ENCODE data around the gene MEX3A. TPM values are rescaled to one million over a fixed set of nuclear protein-coding genes. Genes with fewer than 3 reads are reported as not detected.
A peak's percentile ranks its signal among the peaks of the same experiment; 100 is the strongest.

Gene MEX3A
- total RNA-seq, 1 donor from 2014 or later: 0.52 TPM

GRCh38 chr1:156081917-156082308 is 352 bp downstream of the MEX3A start:
- intact Hi-C loops (cut with DNase I): no loop called here
- no peak for DNase-seq
- H3K4me1 ChIP-seq: peaks cover 19% of the 10 kb centered on the region
- no peaks in the 10 kb centered on the region for H3K9me3 ChIP-seq
- peak overlapping the region; percentile 77 for H3K4me3 ChIP-seq
- ATAC-seq: no peak
- H3K27ac ChIP-seq: no peak overlapping the region
- no peaks in the 10 kb centered on the region for H3K27me3 ChIP-seq
- TF ChIP-seq, protein P1, sequence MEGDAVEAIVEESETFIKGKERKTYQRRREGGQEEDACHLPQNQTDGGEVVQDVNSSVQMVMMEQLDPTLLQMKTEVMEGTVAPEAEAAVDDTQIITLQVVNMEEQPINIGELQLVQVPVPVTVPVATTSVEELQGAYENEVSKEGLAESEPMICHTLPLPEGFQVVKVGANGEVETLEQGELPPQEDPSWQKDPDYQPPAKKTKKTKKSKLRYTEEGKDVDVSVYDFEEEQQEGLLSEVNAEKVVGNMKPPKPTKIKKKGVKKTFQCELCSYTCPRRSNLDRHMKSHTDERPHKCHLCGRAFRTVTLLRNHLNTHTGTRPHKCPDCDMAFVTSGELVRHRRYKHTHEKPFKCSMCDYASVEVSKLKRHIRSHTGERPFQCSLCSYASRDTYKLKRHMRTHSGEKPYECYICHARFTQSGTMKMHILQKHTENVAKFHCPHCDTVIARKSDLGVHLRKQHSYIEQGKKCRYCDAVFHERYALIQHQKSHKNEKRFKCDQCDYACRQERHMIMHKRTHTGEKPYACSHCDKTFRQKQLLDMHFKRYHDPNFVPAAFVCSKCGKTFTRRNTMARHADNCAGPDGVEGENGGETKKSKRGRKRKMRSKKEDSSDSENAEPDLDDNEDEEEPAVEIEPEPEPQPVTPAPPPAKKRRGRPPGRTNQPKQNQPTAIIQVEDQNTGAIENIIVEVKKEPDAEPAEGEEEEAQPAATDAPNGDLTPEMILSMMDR (IDR thresholded peaks at IDR 0.05): no peak
- H3K36me3 ChIP-seq: no peaks in the 10 kb centered on the region

GRCh38 chr1:156081180-156081916 is 917 bp downstream of the MEX3A start:
- DNase-seq: no peak

DNA sequence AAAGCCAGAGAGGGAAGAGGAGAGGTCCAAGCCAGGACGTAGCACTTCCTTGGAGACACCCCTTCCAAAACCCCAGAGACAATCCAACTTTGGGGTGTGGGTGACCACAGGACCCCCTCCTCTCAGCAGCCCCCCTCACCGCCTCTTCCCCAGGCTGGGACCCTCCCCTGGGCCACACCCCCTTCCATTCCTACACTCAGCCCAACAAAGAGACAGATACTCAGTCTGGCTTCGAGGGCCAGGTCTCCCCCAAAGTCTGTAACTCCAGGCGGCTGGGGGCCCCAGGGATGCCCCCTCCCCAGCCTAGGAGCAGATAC is 1.4 kb downstream of the MEX3A start:
- DNase-seq: no peak

More at GRCh38 chr1:156081180-156081916, 917 bp downstream of the MEX3A start:
- Histone ChIP-seq H3K9me3 (no peaks in the 10 kb centered on the region), H3K4me1 (peaks cover 19% of the 10 kb centered on the region), H3K27ac (no peak overlapping the region), H3K36me3 (no peaks in the 10 kb centered on the region), H3K27me3 (no peaks in the 10 kb centered on the region), H3K4me3 (peak overlapping the region; percentile 77)
- intact Hi-C loops (cut with DNase I): no loop called here
- TF ChIP-seq, protein P1 (IDR thresholded peaks at IDR 0.05): no peak
- ATAC-seq: no peak

GRCh38 chr1:156080241-156080862 is 1.9 kb downstream of the MEX3A start:
- intact Hi-C loops (cut with DNase I): no loop called here
- no peaks in the 10 kb centered on the region for H3K27me3 ChIP-seq
- peaks cover 27% of the 10 kb centered on the region for H3K4me1 ChIP-seq
- no peaks in the 10 kb centered on the region for H3K36me3 ChIP-seq
- H3K27ac ChIP-seq: no peak overlapping the region
- TF ChIP-seq, protein P1 (IDR thresholded peaks at IDR 0.05): no peak
- DNase-seq: no peak
- no peaks in the 10 kb centered on the region for H3K9me3 ChIP-seq
- no peak for ATAC-seq
- no peak overlapping the region for H3K4me3 ChIP-seq

More for the DNA sequence above, 1.4 kb downstream of the MEX3A start:
- intact Hi-C loops (cut with DNase I): no loop called here
- Histone ChIP-seq H3K27ac (no peak overlapping the region), H3K27me3 (no peaks in the 10 kb centered on the region), H3K4me3 (no peak overlapping the region), H3K4me1 (peaks cover 22% of the 10 kb centered on the region), H3K36me3 (no peaks in the 10 kb centered on the region), H3K9me3 (no peaks in the 10 kb centered on the region)
- ATAC-seq: no peak
- TF ChIP-seq, protein P1 (IDR thresholded peaks at IDR 0.05): no peak

GRCh38 chr1:156079762-156080161 is 2.5 kb downstream of the MEX3A start:
- intact Hi-C loops (cut with DNase I): no loop called here
- no peaks in the 10 kb centered on the region for H3K27me3 ChIP-seq
- no peaks in the 10 kb centered on the region for H3K36me3 ChIP-seq
- ATAC-seq: no peak
- TF ChIP-seq, protein P1 (IDR thresholded peaks at IDR 0.05): no peak
- peaks cover 29% of the 10 kb centered on the region for H3K4me1 ChIP-seq
- no peak for DNase-seq
- no peak overlapping the region for H3K4me3 ChIP-seq
- no peaks in the 10 kb centered on the region for H3K9me3 ChIP-seq
- H3K27ac ChIP-seq: no peak overlapping the region
